GM12878 (cell line): Measurements from ENCODE around the gene SAMD7. TPM values are rescaled to one million over a fixed set of nuclear protein-coding genes. Genes with fewer than 3 reads are reported as not detected.
A peak's percentile ranks its signal among the peaks of the same experiment; 100 is the strongest.

Experiments
- ATF3 ChIP-seq: IDR thresholded peaks from 2 replicates; pipeline ENCODE4 v1.6.1; 2011; ENCODE audit warnings: low read depth, mild to moderate bottlenecking, low read length, moderate library complexity, borderline replicate concordance; ENCODE audit errors: extremely low read depth
- BMI1 ChIP-seq: fragments of 450-650 bp; IDR thresholded peaks from 2 replicates; pipeline ENCODE4 v1.6.1; 2016; ENCODE audit warnings: mild to moderate bottlenecking, moderate library complexity, borderline replicate concordance
- BRCA1 ChIP-seq: IDR thresholded peaks from 2 replicates; pipeline ENCODE4 v1.6.1; 2011; ENCODE audit warnings: low read depth, low read length, improper control_type of control experiment
- CHD4 ChIP-seq: fragments of 200-600 bp; sonication (generic); IDR thresholded peaks from 2 replicates; pipeline ENCODE4 v1.6.1; 2016; ENCODE audit warnings: mild to moderate bottlenecking
- CREM ChIP-seq: IDR thresholded peaks from 2 replicates; pipeline ENCODE4 v1.6.1; 2014; ENCODE audit warnings: antibody characterized with exemption, low read depth
- EED ChIP-seq: sonication (generic); IDR thresholded peaks from 2 replicates; pipeline ENCODE4 v1.6.1; 2016; ENCODE audit warnings: antibody characterized with exemption, low read depth
- FOS ChIP-seq: IDR thresholded peaks from 3 replicates; pipeline ENCODE4 v1.6.1; 2011; ENCODE audit warnings: borderline replicate concordance; ENCODE audit not compliant: insufficient read length; ENCODE audit errors: extremely low read depth
- GABPA ChIP-seq: IDR thresholded peaks from 2 replicates; pipeline ENCODE4 v1.6.1; 2014; ENCODE audit warnings: antibody characterized with exemption, low read depth, mild to moderate bottlenecking, inconsistent platforms
- IKZF1 ChIP-seq: fragments of 450-650 bp; conservative IDR thresholded peaks from 2 replicates; pipeline ENCODE4 v1.6.1; 2017; ENCODE audit warnings: antibody characterized with exemption, mild to moderate bottlenecking
- JUND ChIP-seq: IDR thresholded peaks from 2 replicates; pipeline ENCODE4 v1.6.1; 2012; ENCODE audit warnings: low read depth, mild to moderate bottlenecking, low read length, improper control_type of control experiment, moderate library complexity
- LARP7 ChIP-seq: fragments of 450-650 bp; IDR thresholded peaks from 2 replicates; pipeline ENCODE4 v1.6.1; 2017; ENCODE audit warnings: mild to moderate bottlenecking
- PBX3 ChIP-seq: IDR thresholded peaks from 2 replicates; pipeline ENCODE4 v1.6.1; 2011; ENCODE audit warnings: mild to moderate bottlenecking, low read depth, low read length, moderate library complexity; ENCODE audit not compliant: insufficient replicate concordance
- ZNF622 ChIP-seq: fragments of 450-650 bp; IDR thresholded peaks from 2 replicates; pipeline ENCODE4 v1.6.1; 2017; ENCODE audit warnings: mild to moderate bottlenecking, inconsistent platforms
- ZNF687 ChIP-seq: fragments of 450-650 bp; IDR thresholded peaks from 2 replicates; pipeline ENCODE4 v1.6.1; 2017; ENCODE audit warnings: mild to moderate bottlenecking, moderate library complexity
- polyA plus RNA-seq, 11 experiments: library from polyadenylated mRNA; depleted of rRNA in 4 of 11; unstranded in 6 of 11; stranded (reverse) in 5 of 11; fragments of >200 nt; fragmentation: Nextera tagmentation in 4 of 11; fragmentation: Illumina TruSeq in 1 of 11; extraction: Ambion mirVana in 4 of 11; extraction: Trizol in 1 of 11; gene quantifications; 1 replicate in 1 of 11; 2 replicates in 10 of 11; pipeline versions ENCODE4 v1.2.1 to v1.2.3, GENCODE V29; 2011 to 2016; ENCODE audit warnings: inconsistent platforms in 2 of 11, missing spikeins in 2 of 11, low read depth in 1 of 11
- total RNA-seq, 4 experiments: library from RNA; depleted of rRNA in 3 of 4; stranded (reverse); fragments of >200 nt in 3 of 4; fragmentation: Illumina TruSeq in 1 of 4; extraction: Trizol in 1 of 4; gene quantifications; 2 replicates each; pipeline versions ENCODE4 v1.2.1 to v1.2.3, GENCODE V29; 2013 to 2021
- TF ChIP-seq, protein P1 (sequence below): IDR thresholded peaks from 2 replicates; pipeline ENCODE4 v1.6.1; 2011; ENCODE audit warnings: borderline replicate concordance, low read depth, mild to moderate bottlenecking, moderate library complexity, low read length; ENCODE audit not compliant: insufficient read depth, poor library complexity, severe bottlenecking
- TF ChIP-seq, protein P2 (sequence below): fragments of 450-650 bp; IDR thresholded peaks from 2 replicates; pipeline ENCODE4 v1.6.1; 2016; ENCODE audit warnings: mild to moderate bottlenecking
- TF ChIP-seq, protein P3 (sequence below): fragments of 450-650 bp; formaldehyde crosslinking; IDR thresholded peaks from 2 replicates; pipeline ENCODE4 v1.4.0; 2020; ENCODE audit warnings: mild to moderate bottlenecking, moderate library complexity

SAMD7 gene
- total and polyA plus RNA-seq, 10 of the 15 experiments (the other 5 are each of a cell fraction or from before 2014, with no cell fraction given): 0.03 to 0.11 (median 0.07) TPM; not detected in 3

DNA sequence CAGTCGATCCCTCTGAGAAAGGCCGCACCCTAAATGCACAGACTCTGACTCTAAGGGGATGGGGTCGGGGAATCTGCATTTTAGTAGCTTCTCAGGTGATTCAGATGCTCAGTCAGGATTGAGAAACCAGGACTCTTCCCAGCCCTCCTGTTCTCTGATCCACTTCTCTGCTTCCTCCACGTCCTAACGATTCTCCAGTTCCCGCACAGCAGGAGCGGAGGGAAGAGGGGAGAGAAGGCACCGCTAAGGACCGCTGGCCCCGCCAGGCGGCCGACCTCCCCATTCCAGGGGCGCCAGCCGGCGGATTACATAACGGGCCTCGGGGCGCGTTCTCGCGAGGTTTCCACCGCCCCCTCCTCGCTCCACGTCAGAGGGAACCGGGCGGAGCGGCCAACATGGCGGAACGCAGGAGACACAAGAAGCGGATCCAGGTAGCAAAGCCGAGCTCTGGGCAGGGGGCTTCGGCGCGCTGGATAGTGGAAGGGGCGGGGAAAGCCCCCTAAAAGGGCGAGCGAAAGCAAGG lies 55.1 kb downstream of the SAMD7 start, which contains the start of gene SEC62 (continued):
- TF ChIP-seq, protein P1, sequence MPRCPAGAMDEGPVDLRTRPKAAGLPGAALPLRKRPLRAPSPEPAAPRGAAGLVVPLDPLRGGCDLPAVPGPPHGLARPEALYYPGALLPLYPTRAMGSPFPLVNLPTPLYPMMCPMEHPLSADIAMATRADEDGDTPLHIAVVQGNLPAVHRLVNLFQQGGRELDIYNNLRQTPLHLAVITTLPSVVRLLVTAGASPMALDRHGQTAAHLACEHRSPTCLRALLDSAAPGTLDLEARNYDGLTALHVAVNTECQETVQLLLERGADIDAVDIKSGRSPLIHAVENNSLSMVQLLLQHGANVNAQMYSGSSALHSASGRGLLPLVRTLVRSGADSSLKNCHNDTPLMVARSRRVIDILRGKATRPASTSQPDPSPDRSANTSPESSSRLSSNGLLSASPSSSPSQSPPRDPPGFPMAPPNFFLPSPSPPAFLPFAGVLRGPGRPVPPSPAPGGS: no peak
- TF ChIP-seq ZNF622: no peak
- TF ChIP-seq, protein P2, sequence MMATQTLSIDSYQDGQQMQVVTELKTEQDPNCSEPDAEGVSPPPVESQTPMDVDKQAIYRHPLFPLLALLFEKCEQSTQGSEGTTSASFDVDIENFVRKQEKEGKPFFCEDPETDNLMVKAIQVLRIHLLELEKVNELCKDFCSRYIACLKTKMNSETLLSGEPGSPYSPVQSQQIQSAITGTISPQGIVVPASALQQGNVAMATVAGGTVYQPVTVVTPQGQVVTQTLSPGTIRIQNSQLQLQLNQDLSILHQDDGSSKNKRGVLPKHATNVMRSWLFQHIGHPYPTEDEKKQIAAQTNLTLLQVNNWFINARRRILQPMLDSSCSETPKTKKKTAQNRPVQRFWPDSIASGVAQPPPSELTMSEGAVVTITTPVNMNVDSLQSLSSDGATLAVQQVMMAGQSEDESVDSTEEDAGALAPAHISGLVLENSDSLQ: no peak
- no peak for TF ChIP-seq CHD4
- no peak for TF ChIP-seq FOS
- TF ChIP-seq ZNF687: no peak
- TF ChIP-seq LARP7: peak; percentile 38; the same call in 1 of the 2 replicates
- TF ChIP-seq BRCA1: peak; percentile 92
- peak; percentile 92 for TF ChIP-seq IKZF1
- TF ChIP-seq JUND: 0 out of 2 replicates have a peak, but pooled peaks have one; percentile 37
- TF ChIP-seq EED: peak; percentile 92
- TF ChIP-seq BMI1: no peak
- peak; percentile 94 for TF ChIP-seq CREM
- no peak for TF ChIP-seq PBX3
- no peak for TF ChIP-seq ATF3
- no peak for TF ChIP-seq GABPA
- TF ChIP-seq, protein P3, sequence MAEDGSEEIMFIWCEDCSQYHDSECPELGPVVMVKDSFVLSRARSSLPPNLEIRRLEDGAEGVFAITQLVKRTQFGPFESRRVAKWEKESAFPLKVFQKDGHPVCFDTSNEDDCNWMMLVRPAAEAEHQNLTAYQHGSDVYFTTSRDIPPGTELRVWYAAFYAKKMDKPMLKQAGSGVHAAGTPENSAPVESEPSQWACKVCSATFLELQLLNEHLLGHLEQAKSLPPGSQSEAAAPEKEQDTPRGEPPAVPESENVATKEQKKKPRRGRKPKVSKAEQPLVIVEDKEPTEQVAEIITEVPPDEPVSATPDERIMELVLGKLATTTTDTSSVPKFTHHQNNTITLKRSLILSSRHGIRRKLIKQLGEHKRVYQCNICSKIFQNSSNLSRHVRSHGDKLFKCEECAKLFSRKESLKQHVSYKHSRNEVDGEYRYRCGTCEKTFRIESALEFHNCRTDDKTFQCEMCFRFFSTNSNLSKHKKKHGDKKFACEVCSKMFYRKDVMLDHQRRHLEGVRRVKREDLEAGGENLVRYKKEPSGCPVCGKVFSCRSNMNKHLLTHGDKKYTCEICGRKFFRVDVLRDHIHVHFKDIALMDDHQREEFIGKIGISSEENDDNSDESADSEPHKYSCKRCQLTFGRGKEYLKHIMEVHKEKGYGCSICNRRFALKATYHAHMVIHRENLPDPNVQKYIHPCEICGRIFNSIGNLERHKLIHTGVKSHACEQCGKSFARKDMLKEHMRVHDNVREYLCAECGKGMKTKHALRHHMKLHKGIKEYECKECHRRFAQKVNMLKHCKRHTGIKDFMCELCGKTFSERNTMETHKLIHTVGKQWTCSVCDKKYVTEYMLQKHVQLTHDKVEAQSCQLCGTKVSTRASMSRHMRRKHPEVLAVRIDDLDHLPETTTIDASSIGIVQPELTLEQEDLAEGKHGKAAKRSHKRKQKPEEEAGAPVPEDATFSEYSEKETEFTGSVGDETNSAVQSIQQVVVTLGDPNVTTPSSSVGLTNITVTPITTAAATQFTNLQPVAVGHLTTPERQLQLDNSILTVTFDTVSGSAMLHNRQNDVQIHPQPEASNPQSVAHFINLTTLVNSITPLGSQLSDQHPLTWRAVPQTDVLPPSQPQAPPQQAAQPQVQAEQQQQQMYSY: no peak
